Cardiac muscle cell (in vitro differentiated cells and primary cell): ENCODE data around the gene MYEOV. TPM values are rescaled to one million over a fixed set of nuclear protein-coding genes. Genes with fewer than 3 reads are reported as not detected.

Source experiments
- DNase-seq, 2 donors: peaks; one replicate each; pipeline versions ENCODE4 v3.0.0 to v3.0.0-alpha.2; 2010 to 2017; ENCODE audit warnings: low read depth in 1 of 2, low spot score in 1 of 2
- H3K27ac ChIP-seq: fragments of 200-600 bp; sonication (generic); 2 replicates; pipeline ENCODE4 v1.5.1; 2016
- H3K27me3 ChIP-seq: fragments of 200-600 bp; sonication (generic); 2 replicates; pipeline ENCODE4 v1.6.0; 2016; ENCODE audit warnings: control low read depth
- H3K36me3 ChIP-seq: fragments of 200-600 bp; sonication (generic); 2 replicates; pipeline ENCODE4 v1.5.1; 2016; ENCODE audit warnings: control low read depth
- H3K4me1 ChIP-seq: fragments of 200-600 bp; sonication (generic); 2 replicates; pipeline ENCODE4 v1.8.1; 2017; ENCODE audit warnings: low read depth, mild to moderate bottlenecking, mixed run types
- H3K4me3 ChIP-seq: fragments of 200-600 bp; sonication (generic); 2 replicates; pipeline ENCODE4 v1.5.1; 2016; ENCODE audit warnings: mild to moderate bottlenecking
- H3K9me3 ChIP-seq: fragments of 200-600 bp; sonication (generic); 2 replicates; pipeline ENCODE4 v1.5.1; 2017; ENCODE audit warnings: low read depth, mild to moderate bottlenecking, control low read depth
- CTCF ChIP-seq: IDR thresholded peaks from 2 replicates; pipeline ENCODE4 v1.5.1; 2012; ENCODE audit warnings: low read depth, mild to moderate bottlenecking, low read length
- polyA plus RNA-seq: library from polyadenylated mRNA; unstranded; fragments of >200 nt; fragmentation: Nextera tagmentation; extraction: Ambion mirVana; gene quantifications from 2 replicates; pipeline ENCODE4 v1.2.1, GENCODE V29; 2016
- total RNA-seq: library from RNA; depleted of rRNA; stranded (reverse); fragments of >200 nt; gene quantifications from 2 replicates; pipeline ENCODE4 v1.2.3, GENCODE V29; 2016

The MYEOV gene
- total and polyA plus RNA-seq, 2 experiments from 2014 or later = 0.51 TPM; not detected in 1

- no peaks in the 10 kb centered on the region for H3K27me3 ChIP-seq
- DNase-seq = no peak
- TF ChIP-seq CTCF = no peak
- H3K4me1 ChIP-seq = peaks cover 6% of the 10 kb centered on the region
- no peak overlapping the region for H3K27ac ChIP-seq
- no peaks in the 10 kb centered on the region for H3K9me3 ChIP-seq
- no peaks in the 10 kb centered on the region for H3K36me3 ChIP-seq
- H3K4me3 ChIP-seq = no peak overlapping the region
These were observed 868 bp upstream of the MYEOV start for GRCh38 chr11:69293087-69293486.

- no peak overlapping the region for H3K4me3 ChIP-seq
- H3K27ac ChIP-seq = no peak overlapping the region
- TF ChIP-seq CTCF = no peak
- no peak for DNase-seq
- no peaks in the 10 kb centered on the region for H3K4me1 ChIP-seq
- no peaks in the 10 kb centered on the region for H3K36me3 ChIP-seq
- no peaks in the 10 kb centered on the region for H3K9me3 ChIP-seq
- no peaks in the 10 kb centered on the region for H3K27me3 ChIP-seq
These were observed 670 bp downstream of the MYEOV start for GRCh38 chr11:69294571-69295078.

GRCh38 chr11:69295079-69295994, 1.4 kb downstream of the MYEOV start:
- Histone ChIP-seq H3K36me3 (no peaks in the 10 kb centered on the region), H3K4me1 (no peaks in the 10 kb centered on the region), H3K27ac (no peak overlapping the region), H3K9me3 (no peaks in the 10 kb centered on the region), H3K4me3 (no peak overlapping the region), H3K27me3 (no peaks in the 10 kb centered on the region)
- TF ChIP-seq CTCF = no peak
- DNase-seq = no peak

GRCh38 chr11:69295995-69296889, 2.3 kb downstream of the MYEOV start:
- H3K27me3 ChIP-seq = no peaks in the 10 kb centered on the region
- no peak for TF ChIP-seq CTCF
- H3K36me3 ChIP-seq = no peaks in the 10 kb centered on the region
- DNase-seq = peak in 1 of 2 donors; percentile 93
- H3K27ac ChIP-seq = no peak overlapping the region
- no peaks in the 10 kb centered on the region for H3K9me3 ChIP-seq
- no peaks in the 10 kb centered on the region for H3K4me1 ChIP-seq
- no peak overlapping the region for H3K4me3 ChIP-seq
